Activated CD4-positive, alpha-beta T cell treated with anti-CD3 and anti-CD28 coated beads, Interleukin-2, amount 10 ng/mL, durations not matched to agents 24 days and 14 days (primary cell): Measurements from ENCODE around the gene GON7. TPM values are rescaled to one million over a fixed set of nuclear protein-coding genes. Genes with fewer than 3 reads are reported as not detected.
"Not testable (repeated sequence)": the region's sequence is repeated elsewhere in the genome, so short reads cannot be mapped to it uniquely, and the experiment has no call there.

ENCODE experiments used
- DNase-seq: peaks from one replicate; pipeline ENCODE4 v3.0.0; 2022
- H3K27ac Mint-ChIP-seq: one replicate; pipeline ENCODE4 v1.8.0; 2022; ENCODE audit warnings: mild to moderate bottlenecking, mixed read lengths
- H3K27me3 Mint-ChIP-seq: one replicate; pipeline ENCODE4 v1.8.0; 2022; ENCODE audit warnings: mixed read lengths
- H3K36me3 Mint-ChIP-seq: one replicate; pipeline ENCODE4 v1.8.0; 2022; ENCODE audit warnings: low read depth, mild to moderate bottlenecking, mixed read lengths
- H3K4me1 Mint-ChIP-seq: one replicate; pipeline ENCODE4 v1.8.0; 2021; ENCODE audit warnings: mixed read lengths
- H3K4me3 Mint-ChIP-seq: one replicate; pipeline ENCODE4 v1.8.0; 2022; ENCODE audit warnings: mild to moderate bottlenecking, moderate library complexity, mixed read lengths
- H3K9me3 Mint-ChIP-seq: one replicate; pipeline ENCODE4 v1.8.0; 2021; ENCODE audit warnings: mixed read lengths
- intact Hi-C: fragments of 100-400 bp; cut with micrococcal nuclease; formaldehyde crosslinking; loops from one replicate; pipeline ENCODE4 v1.15.1; 2023
- total RNA-seq: library from RNA; stranded (reverse); gene quantifications from 2 replicates; pipeline ENCODE4 v1.2.3, GENCODE V29; 2022

Gene GON7
- total RNA-seq, 1 donor from 2014 or later = 16.3 TPM

- peaks cover 24% of the 10 kb centered on the region for H3K4me1 Mint-ChIP-seq
- intact Hi-C loops = loop anchor here (2.0 kb wide), 1 partner anchor 69 kb away; the partner anchor contains the start of gene ITPK1
- H3K4me3 Mint-ChIP-seq = peak overlapping the region; percentile 95
- peaks cover 21% of the 10 kb centered on the region for H3K36me3 Mint-ChIP-seq
- no peaks in the 10 kb centered on the region for H3K27me3 Mint-ChIP-seq
- DNase-seq = peak; percentile 59
- peak overlapping the region; percentile 90 for H3K27ac Mint-ChIP-seq
- H3K9me3 Mint-ChIP-seq = no peaks in the 10 kb centered on the region
Measured at GRCh38 chr14:93183596-93184317, 23.1 kb downstream of the GON7 start.

GRCh38 chr14:93175492-93175891 is 31.4 kb downstream of the GON7 start:
- Mint-ChIP-seq H3K36me3 (no peaks in the 10 kb centered on the region), H3K27ac (no peak overlapping the region), H3K4me3 (no peak overlapping the region), H3K27me3 (peaks cover 3% of the 10 kb centered on the region), H3K4me1 (peaks cover 7% of the 10 kb centered on the region), H3K9me3 (no peaks in the 10 kb centered on the region)
- intact Hi-C loops = loop anchor here (5.0 kb wide), 1 partner anchor 223 kb away; no protein-coding TSS in a partner anchor
- no peak for DNase-seq

GRCh38 chr14:93174731-93175130 is 32.1 kb downstream of the GON7 start:
- intact Hi-C loops = loop anchor here (5.0 kb wide), 1 partner anchor 222 kb away; no protein-coding TSS in a partner anchor
- not testable (repeated sequence) for H3K9me3 Mint-ChIP-seq, DNase-seq, H3K27ac Mint-ChIP-seq, H3K4me3 Mint-ChIP-seq, H3K27me3 Mint-ChIP-seq, H3K4me1 Mint-ChIP-seq, H3K36me3 Mint-ChIP-seq

- H3K9me3 Mint-ChIP-seq = no peaks in the 10 kb centered on the region
- no peak for DNase-seq
- intact Hi-C loops = no loop called here
- no peaks in the 10 kb centered on the region for H3K36me3 Mint-ChIP-seq
- peaks cover 3% of the 10 kb centered on the region for H3K27me3 Mint-ChIP-seq
- peaks cover 7% of the 10 kb centered on the region for H3K4me1 Mint-ChIP-seq
- H3K27ac Mint-ChIP-seq = no peak overlapping the region
- no peak overlapping the region for H3K4me3 Mint-ChIP-seq
Measured at GRCh38 chr14:93173943-93174395, 32.9 kb downstream of the GON7 start.

- Mint-ChIP-seq H3K36me3 (no peaks in the 10 kb centered on the region), H3K4me3 (no peak overlapping the region), H3K27ac (no peak overlapping the region), H3K27me3 (peaks cover 3% of the 10 kb centered on the region), H3K9me3 (no peaks in the 10 kb centered on the region), H3K4me1 (peaks cover 2% of the 10 kb centered on the region)
- intact Hi-C loops = no loop called here
- no peak for DNase-seq
Measured at GRCh38 chr14:93171376-93171775, 35.5 kb downstream of the GON7 start.

GRCh38 chr14:93170141-93170540 is 36.7 kb downstream of the GON7 start:
- intact Hi-C loops, H3K4me3 Mint-ChIP-seq, H3K9me3 Mint-ChIP-seq: not testable (repeated sequence)

GRCh38 chr14:93169619-93170018 is 37.2 kb downstream of the GON7 start:
- H3K4me3 Mint-ChIP-seq, intact Hi-C loops, H3K36me3 Mint-ChIP-seq, H3K27me3 Mint-ChIP-seq, H3K4me1 Mint-ChIP-seq, H3K27ac Mint-ChIP-seq, DNase-seq, H3K9me3 Mint-ChIP-seq: not testable (repeated sequence)

More at GRCh38 chr14:93170141-93170540, 36.7 kb downstream of the GON7 start:
- not testable (repeated sequence) for DNase-seq, H3K36me3 Mint-ChIP-seq, H3K4me1 Mint-ChIP-seq, H3K27ac Mint-ChIP-seq, H3K27me3 Mint-ChIP-seq

GRCh38 chr14:93168610-93169009 is 38.3 kb downstream of the GON7 start:
- intact Hi-C loops = not testable (repeated sequence)

GRCh38 chr14:93165271-93166265 is 41.3 kb downstream of the GON7 start:
- H3K4me3 Mint-ChIP-seq, intact Hi-C loops, H3K36me3 Mint-ChIP-seq, H3K27me3 Mint-ChIP-seq, H3K27ac Mint-ChIP-seq, H3K9me3 Mint-ChIP-seq, DNase-seq, H3K4me1 Mint-ChIP-seq: not testable (repeated sequence)

More at GRCh38 chr14:93168610-93169009, 38.3 kb downstream of the GON7 start:
- not testable (repeated sequence) for H3K27ac Mint-ChIP-seq, H3K4me1 Mint-ChIP-seq, H3K4me3 Mint-ChIP-seq, DNase-seq, H3K27me3 Mint-ChIP-seq, H3K36me3 Mint-ChIP-seq, H3K9me3 Mint-ChIP-seq

GRCh38 chr14:93163564-93163963 is 43.3 kb downstream of the GON7 start:
- no peak for DNase-seq
- no peaks in the 10 kb centered on the region for H3K9me3 Mint-ChIP-seq
- no peaks in the 10 kb centered on the region for H3K4me1 Mint-ChIP-seq
- H3K27me3 Mint-ChIP-seq = no peaks in the 10 kb centered on the region
- H3K4me3 Mint-ChIP-seq = no peak overlapping the region
- H3K36me3 Mint-ChIP-seq = no peaks in the 10 kb centered on the region
- intact Hi-C loops = no loop called here
- no peak overlapping the region for H3K27ac Mint-ChIP-seq

- no peak for DNase-seq
- H3K27me3 Mint-ChIP-seq = peaks cover 2% of the 10 kb centered on the region
- H3K36me3 Mint-ChIP-seq = no peaks in the 10 kb centered on the region
- H3K27ac Mint-ChIP-seq = no peak overlapping the region
- intact Hi-C loops = no loop called here
- H3K4me3 Mint-ChIP-seq = no peak overlapping the region
- H3K4me1 Mint-ChIP-seq = no peaks in the 10 kb centered on the region
- H3K9me3 Mint-ChIP-seq = no peaks in the 10 kb centered on the region
Measured at GRCh38 chr14:93161411-93161940, 45.4 kb downstream of the GON7 start.

GRCh38 chr14:93160353-93160801 is 46.5 kb downstream of the GON7 start:
- H3K4me1 Mint-ChIP-seq = no peaks in the 10 kb centered on the region
- intact Hi-C loops = no loop called here
- H3K4me3 Mint-ChIP-seq = no peak overlapping the region
- H3K27me3 Mint-ChIP-seq = peaks cover 2% of the 10 kb centered on the region
- H3K9me3 Mint-ChIP-seq = no peaks in the 10 kb centered on the region
- H3K36me3 Mint-ChIP-seq = no peaks in the 10 kb centered on the region
- no peak for DNase-seq
- H3K27ac Mint-ChIP-seq = no peak overlapping the region

- DNase-seq, H3K9me3 Mint-ChIP-seq, H3K4me1 Mint-ChIP-seq, intact Hi-C loops, H3K36me3 Mint-ChIP-seq, H3K27ac Mint-ChIP-seq, H3K4me3 Mint-ChIP-seq, H3K27me3 Mint-ChIP-seq: not testable (repeated sequence)
Measured at GRCh38 chr14:93159625-93160352, 47.1 kb downstream of the GON7 start.
